Transverse colon (tissue), 4 donors: Measurements from ENCODE around the gene SDHC. TPM values are rescaled to one million over a fixed set of nuclear protein-coding genes. Genes with fewer than 3 reads are reported as not detected.

Experiments used
- DNase-seq: peaks from one replicate; pipeline ENCODE4 v3.0.0-alpha.2; 2019
- H3K27ac ChIP-seq, 4 donors: fragments of 200-600 bp; sonication (generic); 2 replicates each; pipeline ENCODE4 v1.5.1; 2016 to 2018; ENCODE audit warnings: inconsistent platforms in 4 of 4
- H3K27me3 ChIP-seq: fragments of 200-600 bp; sonication (generic); 2 replicates; pipeline ENCODE4 v1.5.1; 2017; ENCODE audit warnings: inconsistent platforms
- H3K36me3 ChIP-seq, 4 donors: fragments of 200-600 bp; sonication (generic); 2 replicates each; pipeline ENCODE4 v1.5.1; 2017 to 2019; ENCODE audit warnings: inconsistent platforms in 4 of 4
- H3K4me1 ChIP-seq, 4 donors: fragments of 200-600 bp; sonication (generic); 2 replicates each; pipeline ENCODE4 v1.5.1; 2017 to 2020; ENCODE audit warnings: inconsistent platforms in 4 of 4
- H3K4me3 ChIP-seq, 4 donors: fragments of 200-600 bp; sonication (generic); 1 replicate in 1 of 4; 2 replicates in 3 of 4; pipeline versions ENCODE4 v1.5.1 to v1.6.1; 2017 to 2019; ENCODE audit warnings: inconsistent platforms in 4 of 4
- H3K9me3 ChIP-seq, 2 donors: fragments of 200-600 bp; sonication (generic); 2 replicates each; pipeline ENCODE4 v1.5.1; 2017 to 2019; ENCODE audit warnings: inconsistent platforms in 2 of 2
- CTCF ChIP-seq, 5 experiments: fragments of 200-600 bp in 3 of 5; fragments of 450-650 bp in 2 of 5; sonication (generic) in 3 of 5; IDR thresholded peaks; 1 replicate in 2 of 5; 2 replicates in 3 of 5; pipeline ENCODE4 v1.5.1; 2016 to 2017; ENCODE audit warnings: antibody characterized with exemption in 5 of 5, inconsistent platforms in 3 of 5, mild to moderate bottlenecking in 2 of 5, moderate library complexity in 1 of 5
- EP300 ChIP-seq: sonication (generic); formaldehyde crosslinking; IDR thresholded peaks from one replicate; pipeline ENCODE4 v1.6.1; 2017; ENCODE audit warnings: antibody characterized with exemption, low read depth
- POLR2A ChIP-seq: fragments of 450-650 bp; IDR thresholded peaks from one replicate; pipeline ENCODE4 v1.6.1; 2016; ENCODE audit warnings: antibody characterized with exemption, mild to moderate bottlenecking, moderate library complexity
- POLR2AphosphoS5 ChIP-seq, 3 donors: sonication (generic); formaldehyde crosslinking; IDR thresholded peaks; one replicate each; pipeline ENCODE4 v1.6.1; 2016; ENCODE audit warnings: antibody characterized with exemption in 3 of 3
- WGBS, 2 donors: methylation state at CpG; one replicate each; pipeline ENCODE4 v1.1.5; 2018; ENCODE audit warnings: low coverage in 1 of 2; 5-methylcytosine and 5-hydroxymethylcytosine counted together
- in situ Hi-C, 4 donors: fragments of 200-750 bp; cut with MboI; loops; one replicate each; pipeline versions ENCODE4 v1.15.0 to v1.15.1; 2017; ENCODE audit warnings: low sequenced_read_pairs in 3 of 4, low pct_ligation_motif_present in 1 of 4, low pct_unique_long_range_greater_than_20kb in 1 of 4
- intact Hi-C: fragments of 100-400 bp; cut with DNase I; formaldehyde crosslinking; loops from one replicate; pipeline ENCODE4 v1.15.1; 2023; ENCODE audit warnings: low total_unique reads
- total RNA-seq, 4 donors: library from RNA; depleted of rRNA; stranded (reverse); fragments of >200 nt; gene quantifications; one replicate each; pipeline ENCODE4 v1.1.0, GENCODE V29; 2016

SDHC gene
- total RNA-seq, 4 donors from 2014 or later = 32.1 to 223 (median 52.5) TPM

DNA sequence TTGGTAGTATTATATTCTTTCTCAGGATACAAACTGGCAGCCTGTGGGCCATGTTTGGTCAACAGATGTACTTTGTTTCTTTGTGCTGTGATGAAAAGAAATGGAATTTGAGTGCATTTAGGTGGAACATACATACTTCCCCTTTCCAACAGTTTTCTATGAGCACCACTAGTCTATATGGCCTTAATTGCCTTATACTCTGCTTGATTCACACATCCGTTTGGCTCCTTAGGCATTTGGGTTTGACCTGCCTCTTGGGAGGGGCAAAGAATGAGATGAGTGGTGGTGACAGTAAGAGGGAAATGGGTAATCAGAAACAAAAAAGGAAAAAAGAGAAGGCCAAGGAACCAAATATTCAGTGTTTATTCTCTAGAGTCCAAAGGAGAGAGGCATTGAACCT lies 36.5 kb downstream of the SDHC start:
- TF ChIP-seq EP300 (no peak), POLR2A (no peak), CTCF (IDR thresholded peaks at IDR 0.05) (no peak), POLR2AphosphoS5 (IDR thresholded peaks at IDR 0.05) (no peak)
- in situ Hi-C loops (no loop called here), intact Hi-C loops (no loop called here)
- Histone ChIP-seq H3K27me3 (no peaks in the 10 kb centered on the region), H3K27ac (no peak overlapping the region), H3K4me3 (no peak overlapping the region), H3K4me1 (no peaks in the 10 kb centered on the region), H3K36me3 (peaks cover 0 to 14% (median 5%) of the 10 kb centered on the region in 4 donors), H3K9me3 (no peaks in the 10 kb centered on the region)
- DNase-seq = no peak
- whole genome bisulfite sequencing, 2 donors = 79 to 100% methylated on average over 1 of the region's 1 CpG

- in situ Hi-C loops = no loop called here
- 67 to 86% methylated on average over 1 of the region's 1 CpG for WGBS, 2 donors
- no peak overlapping the region for H3K27ac ChIP-seq
Observed at GRCh38 chr1:161351482-161351881, 37.3 kb downstream of the SDHC start.

GRCh38 chr1:161357073-161357472 lies 42.9 kb downstream of the SDHC start:
- DNase-seq = no peak
- H3K36me3 ChIP-seq = peaks cover 0 to 16% (median 0%) of the 10 kb centered on the region in 4 donors
- intact Hi-C loops = no loop called here
- in situ Hi-C loops = no loop called here
- H3K27me3 ChIP-seq = no peaks in the 10 kb centered on the region
- H3K4me1 ChIP-seq = no peaks in the 10 kb centered on the region
- no peaks in the 10 kb centered on the region for H3K9me3 ChIP-seq
- H3K4me3 ChIP-seq = no peak overlapping the region
- 88 to 100% methylated on average over 4 to 8 of the region's 8 CpGs for WGBS, 2 donors
- no peak overlapping the region for H3K27ac ChIP-seq
- TF ChIP-seq EP300 = no peak
- TF ChIP-seq CTCF (IDR thresholded peaks at IDR 0.05) = no peak
- no peak for TF ChIP-seq POLR2AphosphoS5 (IDR thresholded peaks at IDR 0.05)
- no peak for TF ChIP-seq POLR2A

More at GRCh38 chr1:161351482-161351881, 37.3 kb downstream of the SDHC start:
- TF ChIP-seq EP300 = no peak
- no peak for TF ChIP-seq POLR2AphosphoS5 (IDR thresholded peaks at IDR 0.05)
- no peak for TF ChIP-seq POLR2A
- TF ChIP-seq CTCF (IDR thresholded peaks at IDR 0.05) = no peak
- H3K36me3 ChIP-seq = peaks cover 0 to 8% (median 3%) of the 10 kb centered on the region in 4 donors
- no peaks in the 10 kb centered on the region for H3K4me1 ChIP-seq
- H3K4me3 ChIP-seq = no peak overlapping the region
- DNase-seq = no peak
- H3K27me3 ChIP-seq = no peaks in the 10 kb centered on the region
- intact Hi-C loops = no loop called here
- H3K9me3 ChIP-seq = no peaks in the 10 kb centered on the region

DNA sequence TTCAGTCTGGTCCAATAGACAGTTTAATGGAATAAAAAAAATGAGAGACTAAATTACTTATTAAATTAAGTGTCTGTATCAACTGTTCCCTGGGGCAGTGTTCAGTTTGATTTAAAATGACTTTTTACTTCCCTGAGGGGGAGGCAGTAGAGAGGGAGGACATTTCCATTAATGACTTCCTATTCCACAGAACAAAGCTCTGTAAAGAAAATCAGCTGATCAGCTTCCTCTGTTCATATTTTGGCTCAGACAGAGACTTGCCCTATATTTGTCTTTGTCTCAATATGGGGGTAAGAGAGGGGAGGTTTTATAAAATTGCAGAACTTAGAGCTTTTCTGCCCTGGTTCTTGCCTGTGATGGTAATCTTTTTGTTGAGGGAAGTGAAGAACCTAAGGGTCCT lies 45.1 kb downstream of the SDHC start:
- intact Hi-C loops (no loop called here), in situ Hi-C loops (no loop called here)
- no peaks in the 10 kb centered on the region for H3K4me1 ChIP-seq
- peak overlapping the region in 1 of 4 donors; percentile 20 for H3K27ac ChIP-seq
- H3K4me3 ChIP-seq = no peak overlapping the region
- no peaks in the 10 kb centered on the region for H3K27me3 ChIP-seq
- DNase-seq = no peak
- H3K36me3 ChIP-seq = peaks cover 0 to 18% (median 0%) of the 10 kb centered on the region in 4 donors
- TF ChIP-seq POLR2AphosphoS5 (IDR thresholded peaks at IDR 0.05) = no peak
- no peak for TF ChIP-seq EP300
- TF ChIP-seq CTCF (IDR thresholded peaks at IDR 0.05) = no peak
- no peak for TF ChIP-seq POLR2A
- H3K9me3 ChIP-seq = no peaks in the 10 kb centered on the region
